ENCODE results near the gene FMN1. TPM values are rescaled to one million over a fixed set of nuclear protein-coding genes. Genes with fewer than 3 reads are reported as not detected.
"Not testable (repeated sequence)": the region's sequence is repeated elsewhere in the genome, so short reads cannot be mapped to it uniquely, and the experiment has no call there.

The FMN1 gene
- total RNA-seq, 1 donor from 2014 or later: 4.6 TPM

DNA sequence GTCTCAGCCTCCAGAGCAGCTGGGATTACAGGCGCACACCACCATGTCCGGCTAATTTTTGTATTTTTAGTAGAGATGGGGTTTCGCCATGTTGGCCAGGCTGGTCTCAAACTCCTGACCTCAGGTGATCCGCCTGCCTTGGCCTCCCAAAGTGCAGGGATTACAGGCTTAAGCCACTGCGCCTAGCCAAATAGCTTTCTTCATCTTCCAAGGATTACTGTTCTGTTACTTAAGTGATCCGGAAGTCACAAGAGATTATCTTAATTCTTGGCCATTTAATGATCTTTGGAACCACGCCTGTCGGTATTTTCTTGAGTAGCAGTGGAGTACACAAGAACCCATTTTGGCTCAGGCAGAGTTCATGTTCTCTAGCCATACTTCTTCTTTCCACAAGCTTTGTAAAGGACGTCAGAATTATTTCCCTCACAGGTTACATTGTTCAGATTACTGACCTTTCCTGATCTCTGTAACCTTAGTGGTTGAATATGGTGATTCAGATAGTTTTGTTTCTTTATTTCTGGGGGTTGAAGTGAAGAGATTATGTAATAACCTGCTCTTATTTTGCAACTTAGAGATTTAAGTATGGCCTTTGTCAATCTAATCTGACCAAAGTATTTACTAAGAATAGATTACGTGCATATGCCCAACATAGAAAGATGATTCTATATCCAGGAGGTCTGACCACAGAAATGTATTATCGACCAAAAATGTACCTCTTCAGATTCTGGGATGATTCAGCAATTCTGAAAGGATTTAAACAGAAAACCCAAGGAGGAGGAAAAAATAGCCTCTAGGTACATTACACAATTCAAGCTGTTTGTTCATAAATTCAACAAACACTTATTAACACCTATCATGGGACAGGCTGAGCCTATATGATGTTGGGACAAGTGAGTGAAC, 344.5 kb downstream of the FMN1 start:
- ATAC-seq: peak; percentile 33

DNA sequence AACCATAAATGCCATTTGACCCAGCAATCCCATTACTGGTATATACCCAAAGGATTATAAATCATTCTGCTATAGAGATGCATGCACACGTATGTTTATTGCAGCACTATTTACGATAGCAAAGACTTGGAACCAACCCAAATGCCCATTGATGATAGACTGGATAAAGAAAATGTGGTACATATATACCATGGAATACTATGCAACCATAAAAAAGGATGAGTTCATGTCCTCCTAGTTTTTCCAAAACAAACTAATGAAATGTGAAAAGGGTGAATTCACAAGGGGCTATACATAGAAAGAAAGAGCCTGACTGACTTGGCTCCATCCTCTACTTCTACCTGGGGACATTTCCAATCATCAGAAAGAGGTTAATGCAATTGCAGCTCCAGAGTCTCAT, 347.8 kb downstream of the FMN1 start:
- not testable (repeated sequence) for ATAC-seq

DNA sequence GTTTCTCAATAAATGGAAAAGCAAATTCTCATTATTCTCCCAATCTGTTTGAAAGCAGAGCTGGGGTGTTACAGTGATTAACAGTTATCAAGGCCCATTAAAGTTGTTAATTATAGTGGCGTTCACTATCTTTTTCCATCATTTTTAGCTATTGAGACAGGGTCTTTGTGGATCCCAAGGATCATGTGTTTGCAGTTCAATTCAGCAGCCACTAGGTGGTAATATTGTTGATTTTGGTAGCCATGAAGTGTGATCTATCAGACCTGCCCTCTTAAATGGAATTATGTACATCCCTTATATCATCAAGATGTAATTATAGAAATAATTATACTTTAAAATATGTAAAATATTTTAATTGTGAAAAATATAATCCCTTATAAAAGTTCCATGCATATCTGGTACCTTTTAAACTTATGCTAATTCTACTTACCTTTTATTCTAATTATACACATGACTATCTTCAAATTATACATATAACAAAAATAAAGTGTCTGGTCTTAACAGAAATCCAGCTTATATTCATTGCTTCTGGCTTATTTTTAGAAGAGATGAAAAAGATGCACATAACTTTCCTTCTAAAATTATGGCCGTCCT, 350.3 kb downstream of the FMN1 start:
- no peak for ATAC-seq

DNA sequence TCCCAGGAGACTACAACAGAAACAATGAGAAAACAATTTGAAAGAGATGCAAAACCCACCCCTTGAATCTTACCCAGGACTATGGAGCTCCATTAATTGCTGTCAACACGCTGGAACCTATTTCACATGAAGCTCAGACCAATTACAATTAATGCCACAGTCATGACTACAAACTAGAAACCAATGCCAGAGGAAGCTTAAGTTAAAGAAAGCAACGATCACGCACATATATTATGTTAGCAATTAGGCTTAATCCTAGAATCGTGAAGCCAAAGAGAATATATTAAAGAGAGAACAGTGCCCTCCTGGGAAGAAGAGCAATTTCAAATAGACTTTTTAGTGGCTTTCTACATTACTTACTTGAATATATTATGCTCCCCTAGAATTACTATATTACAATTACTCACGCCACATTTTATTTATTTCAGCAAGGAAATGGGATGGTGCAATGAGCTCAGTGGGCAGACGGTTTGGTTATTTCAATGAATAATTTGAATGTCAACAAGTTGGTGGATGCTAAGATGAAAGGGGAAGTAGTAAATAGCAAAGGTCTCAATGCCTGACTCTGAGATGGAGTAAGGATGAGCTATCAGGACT, 351.2 kb downstream of the FMN1 start:
- ATAC-seq: no peak

DNA sequence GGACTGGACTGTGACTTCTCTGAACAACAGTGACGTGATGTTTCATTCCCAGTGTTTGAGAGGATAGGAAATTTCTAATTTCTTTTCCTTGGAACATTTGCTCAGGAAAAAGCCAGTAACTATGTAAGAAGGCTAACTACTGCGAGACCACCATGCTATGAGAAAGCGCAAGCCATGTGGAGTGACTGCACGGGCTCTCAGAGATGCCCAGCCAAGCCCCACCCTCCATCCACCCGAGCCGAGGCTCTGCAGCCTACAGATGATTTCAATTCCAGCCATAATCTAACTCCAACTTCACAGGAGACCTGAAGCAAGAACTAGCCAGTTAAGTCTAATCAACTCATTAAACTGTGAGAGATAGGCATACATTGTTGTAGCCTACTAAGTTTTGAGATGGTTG, 352.4 kb downstream of the FMN1 start:
- no peak for ATAC-seq

DNA sequence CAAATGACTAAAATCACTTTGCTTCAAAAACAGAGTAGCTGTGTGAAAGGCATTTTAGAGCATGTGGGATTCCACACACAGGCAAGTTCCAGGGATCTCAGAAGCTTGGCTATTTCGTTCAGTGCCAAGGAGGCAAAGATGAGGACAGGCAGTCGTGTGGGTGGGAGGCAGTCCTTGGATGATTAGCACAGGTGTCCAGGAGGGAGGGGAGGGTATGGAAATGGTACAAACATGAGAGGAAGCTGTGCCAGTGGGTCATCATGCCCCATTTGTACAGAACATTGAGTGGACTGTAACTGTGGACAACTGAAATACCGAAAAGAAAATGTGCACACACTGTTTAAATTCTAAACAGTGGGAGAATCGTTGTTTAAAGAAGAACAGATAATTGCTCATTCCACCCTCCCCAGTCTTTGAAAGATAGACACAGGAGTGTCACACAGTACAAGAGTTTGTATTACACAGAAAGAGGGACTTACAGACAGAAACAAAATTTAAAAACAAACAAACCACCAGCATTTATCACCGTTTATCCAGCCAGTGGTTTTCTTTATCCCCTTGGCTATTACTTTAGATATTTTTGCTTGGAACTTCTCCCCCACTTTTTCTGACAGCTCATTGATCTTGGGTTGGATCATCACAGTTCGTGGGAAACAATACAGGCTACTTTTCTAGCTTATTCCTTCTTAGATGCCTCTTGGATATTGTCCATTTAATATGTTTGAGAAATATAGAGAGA, 353.8 kb downstream of the FMN1 start:
- ATAC-seq: no peak

DNA sequence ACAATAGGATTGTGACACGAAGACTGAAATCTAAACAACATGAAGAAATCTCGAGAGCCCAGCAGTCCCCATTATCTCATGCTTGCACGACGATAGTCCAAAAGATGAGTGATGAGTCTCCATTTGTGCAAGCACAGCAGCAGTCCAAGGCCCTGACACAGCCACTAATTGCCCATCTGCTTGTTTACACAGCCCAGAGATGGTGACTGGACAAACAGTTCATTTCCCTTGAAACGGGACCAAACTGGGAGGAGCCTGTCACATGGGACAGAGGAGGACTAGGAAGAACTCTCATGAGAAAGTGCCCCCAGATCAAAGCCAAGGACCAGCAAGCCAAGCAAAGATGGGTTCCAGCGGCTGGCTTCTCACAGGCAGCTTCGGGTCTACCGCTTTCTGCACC, 355.7 kb downstream of the FMN1 start:
- no peak for ATAC-seq

DNA sequence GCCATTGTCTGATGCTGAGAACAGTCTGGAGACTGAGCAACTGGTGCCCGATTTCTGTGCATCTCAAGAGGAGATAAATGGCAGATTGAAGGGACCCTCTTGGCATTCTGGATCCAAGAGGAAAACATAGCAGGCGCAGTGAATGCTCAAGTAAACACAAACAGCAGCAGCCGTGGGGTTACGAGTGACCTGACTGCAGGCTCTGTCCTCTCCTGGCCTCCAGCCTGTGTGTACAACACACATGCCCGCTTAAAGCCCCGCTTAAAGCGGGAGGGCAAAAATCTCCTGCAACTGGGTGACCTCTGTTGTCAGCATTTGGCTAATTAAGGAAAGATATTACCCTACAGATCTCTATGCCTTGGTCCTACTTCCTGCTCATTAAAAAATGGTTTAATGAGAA, 356.2 kb downstream of the FMN1 start:
- no peak for ATAC-seq

DNA sequence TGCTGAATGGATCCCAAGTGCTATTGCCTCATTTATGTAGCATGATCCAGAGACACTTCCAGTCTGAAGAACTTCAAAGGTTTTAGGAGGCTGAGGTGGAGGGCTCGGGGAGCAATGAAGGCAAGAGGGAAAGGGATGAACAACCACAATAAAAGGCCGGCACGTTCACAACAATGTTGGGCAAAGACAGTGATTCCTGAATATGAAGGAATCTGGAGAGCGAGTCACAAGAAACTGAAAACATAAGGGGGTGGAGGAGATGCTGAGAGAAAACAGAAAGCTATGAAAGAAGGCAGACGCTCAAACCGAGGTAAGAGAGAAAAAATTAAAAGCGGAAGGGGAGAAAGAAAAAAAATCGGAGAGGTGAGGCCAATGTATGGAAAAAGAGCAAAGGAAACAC, 356.6 kb downstream of the FMN1 start:
- ATAC-seq: no peak

DNA sequence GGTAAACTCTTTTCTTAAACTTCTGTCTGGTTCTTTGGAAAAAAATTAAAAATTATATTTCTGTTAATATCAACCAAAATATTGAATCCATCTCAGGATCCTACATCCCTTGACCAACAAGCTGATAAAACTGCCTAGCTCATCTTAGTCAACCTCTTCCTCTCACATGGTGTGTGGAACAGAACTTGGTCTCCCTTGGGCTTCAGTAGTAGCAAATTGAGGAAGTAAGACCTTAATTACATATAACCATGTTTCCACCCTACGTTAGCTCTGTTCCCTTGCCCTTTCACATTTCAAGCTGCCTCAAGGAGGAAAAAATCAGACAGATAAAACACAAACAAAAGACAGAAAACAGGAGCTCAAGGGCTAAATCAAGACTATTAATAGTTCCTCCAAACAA, 360.4 kb downstream of the FMN1 start:
- no peak for ATAC-seq

DNA sequence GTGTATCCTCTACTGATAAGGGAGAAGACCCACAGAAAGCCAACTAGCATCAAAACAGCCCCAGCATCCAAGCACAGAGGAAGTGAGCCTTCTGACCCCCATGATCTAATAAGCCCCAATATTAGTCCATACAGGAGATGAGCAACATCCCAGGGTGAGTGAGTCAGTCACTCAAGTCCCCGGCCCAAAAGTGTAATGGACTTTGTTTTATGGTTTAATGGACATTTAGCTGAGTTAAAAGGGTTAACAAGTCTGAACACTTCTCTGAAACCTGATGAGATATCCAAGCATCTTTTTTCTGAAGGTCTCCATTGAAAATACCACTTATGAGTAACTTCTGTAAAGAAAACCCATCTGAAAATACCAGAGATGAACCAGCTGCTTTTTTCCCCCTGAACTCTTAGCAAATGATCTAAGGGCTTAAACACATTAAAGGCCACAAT, 361.1 kb downstream of the FMN1 start:
- ATAC-seq: no peak

DNA sequence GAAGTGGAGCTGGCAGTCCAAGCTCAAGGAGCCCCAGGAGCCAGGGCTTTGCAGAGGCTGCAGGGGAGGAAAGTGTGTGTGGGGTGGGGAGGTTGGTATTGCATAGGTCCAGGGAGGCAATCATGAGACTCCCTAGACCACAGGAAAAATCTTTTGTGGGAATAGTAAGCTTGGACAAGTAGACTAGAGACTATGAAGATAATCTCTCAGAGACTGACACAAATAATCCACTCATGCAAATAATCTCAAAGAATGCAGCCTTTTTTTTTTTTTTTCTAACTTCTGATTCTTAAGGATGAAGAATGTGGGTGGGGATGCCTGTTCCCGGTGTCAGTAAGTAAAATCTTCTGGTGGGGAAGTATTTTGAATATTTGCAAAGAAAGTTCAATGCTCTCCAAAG, 363.0 kb downstream of the FMN1 start:
- no peak for ATAC-seq

DNA sequence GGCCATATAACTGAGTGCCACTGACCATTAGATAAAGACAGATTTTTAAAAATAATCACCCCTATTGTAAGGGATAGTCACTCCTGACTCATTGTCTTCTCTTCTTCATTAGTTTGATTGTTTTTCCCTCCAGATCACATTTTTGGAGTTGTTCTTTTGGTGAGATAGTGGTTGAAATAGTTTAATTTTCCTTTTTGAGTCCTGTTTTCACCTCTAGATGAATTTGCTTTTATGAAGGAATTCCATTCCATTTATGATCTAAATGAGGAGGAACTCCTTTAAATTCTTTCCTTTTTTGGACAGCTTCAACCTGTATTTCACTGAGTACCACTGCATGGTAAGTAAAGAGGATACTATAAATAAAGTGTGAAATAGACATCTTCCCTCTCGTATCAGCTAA, 364.3 kb downstream of the FMN1 start:
- no peak for ATAC-seq

DNA sequence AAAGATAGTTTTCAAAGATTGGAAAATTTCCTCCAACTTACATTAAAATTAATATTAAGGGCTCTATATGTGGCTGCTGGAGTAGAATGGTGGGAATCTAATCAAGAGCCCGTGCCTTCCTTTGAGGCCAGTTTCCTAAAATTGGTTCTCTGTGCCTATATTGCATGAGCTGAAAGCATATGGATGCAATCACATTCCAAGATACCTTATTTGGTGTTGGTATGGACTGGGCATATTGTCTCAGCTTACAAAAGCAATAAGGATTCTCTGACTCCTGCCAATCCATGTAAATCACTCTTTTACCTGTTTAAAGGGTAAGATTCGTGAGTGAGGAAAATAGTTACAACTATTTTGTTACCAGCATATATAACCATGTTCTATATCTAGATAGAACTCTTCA, 365.1 kb downstream of the FMN1 start:
- ATAC-seq: no peak

DNA sequence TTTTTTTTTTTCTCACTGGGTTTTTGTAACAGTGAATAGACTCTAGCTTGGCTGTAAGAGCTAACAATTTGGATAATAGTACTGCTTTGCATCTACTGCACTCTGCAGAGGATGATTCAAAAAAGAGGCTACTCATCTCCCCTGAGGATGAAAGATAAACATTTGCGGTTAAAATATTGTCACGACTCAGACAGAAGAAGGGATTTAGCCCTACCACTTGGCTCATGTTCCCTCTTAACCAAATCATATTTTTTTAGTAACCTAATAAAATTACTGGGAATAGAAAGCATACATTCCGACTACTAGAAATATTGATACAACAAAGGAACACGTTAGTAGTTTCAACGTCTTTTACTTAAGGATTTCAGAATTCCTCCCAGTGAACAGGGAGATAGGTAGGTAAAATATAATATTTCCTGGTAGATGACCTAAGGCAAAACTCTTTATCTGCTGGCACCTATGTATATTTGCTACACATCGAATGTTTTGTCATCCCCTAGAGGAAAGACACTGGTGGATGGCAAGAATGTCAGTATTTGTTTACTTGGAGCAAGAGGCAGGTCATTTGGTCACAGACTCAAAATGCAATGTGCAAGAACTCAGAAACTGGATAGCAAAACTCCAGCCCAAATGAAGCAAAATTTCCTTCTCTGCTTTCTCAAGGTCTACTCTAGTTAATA, 365.9 kb downstream of the FMN1 start:
- no peak for ATAC-seq

DNA sequence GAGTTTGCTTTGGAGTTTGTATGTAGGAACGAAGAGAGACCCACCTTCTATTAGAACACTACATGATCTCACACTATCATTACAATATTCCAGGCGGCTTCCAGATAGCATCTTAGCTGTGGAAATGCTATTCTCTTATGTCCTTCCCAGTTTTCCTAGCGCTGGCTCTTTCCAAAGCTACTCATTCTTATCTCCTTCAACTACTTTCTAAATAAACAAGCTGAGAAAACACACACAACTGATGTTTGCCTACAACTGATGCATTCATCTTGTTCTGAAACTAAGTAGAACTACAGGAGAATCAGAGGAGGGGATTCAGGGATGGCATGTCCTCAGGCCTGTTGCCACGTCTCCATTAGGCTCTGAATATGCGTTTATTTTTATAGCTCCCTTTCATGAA, 367.8 kb downstream of the FMN1 start:
- ATAC-seq: no peak

DNA sequence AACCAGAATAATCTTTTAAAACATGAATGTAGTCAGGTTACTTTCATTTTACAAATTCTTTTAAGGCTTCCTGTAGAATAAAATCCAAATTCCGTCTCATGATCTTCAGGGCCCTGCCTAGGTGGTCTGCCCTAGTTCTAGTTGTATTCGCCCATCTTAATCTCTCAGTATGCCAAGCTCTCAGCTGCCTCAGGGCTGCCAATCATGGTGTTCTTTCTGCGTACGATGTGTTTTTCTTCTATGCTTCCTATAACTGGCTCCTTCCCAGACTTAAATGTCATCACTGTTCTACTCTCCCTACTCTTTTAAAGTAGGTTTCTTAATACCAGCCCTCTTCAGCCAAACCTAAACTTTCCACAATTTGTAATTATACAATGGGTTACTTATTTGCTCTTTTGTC, 369.3 kb downstream of the FMN1 start:
- ATAC-seq: no peak

DNA sequence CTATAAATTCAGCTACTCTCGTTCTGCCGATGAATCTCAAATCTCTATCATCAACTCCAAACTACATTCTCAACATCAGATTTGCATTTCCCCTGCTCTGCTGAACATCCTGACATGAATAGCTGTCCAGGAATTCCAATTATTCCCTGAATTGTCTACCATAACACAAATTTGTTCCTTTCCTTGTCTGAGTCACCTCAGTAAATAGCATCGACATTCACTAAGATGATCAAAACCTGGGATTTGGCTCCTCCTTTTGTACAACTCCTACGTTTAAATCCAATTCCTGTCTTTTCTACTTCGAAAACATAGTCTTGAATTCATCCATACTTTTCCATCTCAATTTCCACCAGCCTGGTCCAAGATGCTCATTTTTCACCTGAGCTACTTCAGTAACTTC, 369.7 kb downstream of the FMN1 start:
- ATAC-seq: no peak

DNA sequence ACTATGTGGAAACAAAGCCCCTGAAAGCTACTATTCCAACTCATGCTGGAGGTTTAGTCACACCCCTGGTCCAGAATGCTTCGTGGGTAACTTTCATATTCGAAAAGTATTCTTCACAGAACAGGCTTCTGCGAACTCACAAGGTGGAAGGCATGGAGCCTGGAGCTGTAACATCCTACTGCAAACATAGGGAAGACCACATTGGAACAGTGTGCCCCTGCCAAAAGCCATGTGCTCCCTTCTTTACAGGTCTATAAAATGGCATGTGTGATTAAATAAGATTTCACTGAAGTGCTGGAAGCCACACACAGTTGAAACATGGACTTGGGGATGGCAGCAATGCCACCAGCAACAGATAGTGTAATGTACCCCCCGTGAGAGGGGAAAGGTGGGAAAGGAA, 370.8 kb downstream of the FMN1 start:
- ATAC-seq: no peak

DNA sequence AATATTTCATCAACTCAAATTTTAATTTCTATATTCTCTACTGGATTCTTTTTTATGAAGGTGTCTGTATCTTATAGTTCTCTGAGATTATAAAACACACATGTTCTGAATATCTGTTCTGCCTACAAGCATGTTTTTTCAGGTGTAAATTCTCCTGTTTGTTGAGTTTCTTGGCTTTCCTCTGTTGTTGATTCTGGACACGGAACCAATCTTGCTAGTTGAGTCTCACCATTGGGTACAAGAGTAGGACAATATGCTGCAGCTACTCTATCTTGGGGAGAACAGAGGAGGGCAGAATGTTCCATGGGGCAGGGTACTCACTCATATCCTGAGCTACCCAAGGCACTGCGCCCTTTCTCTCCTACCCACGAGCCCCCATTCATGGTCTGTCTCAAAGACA, 371.8 kb downstream of the FMN1 start:
- no peak for ATAC-seq

DNA sequence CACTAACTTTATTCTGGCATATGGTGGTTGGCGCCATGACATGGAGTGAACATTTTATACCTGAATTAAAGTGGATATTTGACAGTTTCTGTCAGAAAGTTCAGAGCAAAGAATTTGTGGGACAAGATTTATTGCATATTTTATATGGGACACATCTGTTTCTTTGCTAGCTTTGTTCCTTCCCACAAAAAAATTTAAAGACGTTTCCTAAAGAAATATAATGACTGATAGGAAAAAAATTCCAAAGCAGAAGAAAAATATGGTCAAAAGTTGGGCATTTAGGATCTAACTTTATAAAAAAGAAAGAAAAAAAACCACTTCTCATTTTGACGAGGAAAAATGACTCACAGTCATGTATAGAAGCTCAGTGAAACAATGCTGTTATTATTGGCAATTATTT, 375.1 kb downstream of the FMN1 start:
- no peak for ATAC-seq

DNA sequence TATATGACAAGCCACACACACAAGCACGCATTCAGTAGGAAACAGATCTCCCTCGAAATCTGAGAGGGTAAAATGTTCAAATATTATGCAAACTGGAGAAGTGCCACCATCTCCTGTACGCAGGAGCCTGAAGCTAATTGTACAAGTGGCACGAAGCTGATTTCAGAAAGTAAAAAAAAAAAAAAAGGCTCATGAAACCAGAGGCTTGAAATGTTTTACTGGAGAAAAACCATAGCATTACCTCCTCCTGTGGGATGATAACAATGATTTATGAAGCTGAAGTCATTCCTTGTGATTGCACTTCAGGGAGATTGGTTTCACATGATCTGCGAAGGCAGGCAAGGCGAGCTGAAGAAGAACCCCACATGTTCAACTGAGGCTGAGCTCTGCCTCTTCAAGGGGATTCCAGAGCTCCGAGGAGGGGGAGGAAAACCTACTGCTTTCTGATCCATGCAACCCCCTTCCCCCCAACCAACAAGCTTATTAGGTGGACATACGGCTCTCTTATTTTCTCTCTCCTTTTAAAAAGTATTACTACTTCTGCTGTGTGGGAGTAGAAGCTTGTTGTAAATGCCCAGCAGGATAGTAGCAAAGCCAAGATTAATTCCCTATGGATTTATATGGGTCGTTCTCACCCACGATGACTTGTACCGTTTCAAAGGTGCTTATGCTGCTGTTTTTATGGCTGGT, 375.6 kb downstream of the FMN1 start:
- no peak for ATAC-seq

All from esophagus mucosa (tissue), 1 donor.